Measurements from ENCODE around the gene SPATA46.

GRCh38 chr1:162357681-162358266, 18.9 kb downstream of the SPATA46 start:
- peak; percentile 24 for TF ChIP-seq CTCF (IDR thresholded peaks at IDR 0.05)
- no peak for TF ChIP-seq EZH2 (IDR thresholded peaks at IDR 0.05; ENCODE audit: borderline replicate concordance, insufficient read depth, low read depth, low read length, poor library complexity, severe bottlenecking)

Measured in B cell (primary cell).